IPS-18c (cell line): ENCODE data around the gene ARHGAP9.

ENCODE experiments used
- H3K4me3 ChIP-seq: 2 replicates; pipeline ENCODE4 v1.7.0; 2013; ENCODE audit warnings: low read depth, mild to moderate bottlenecking, low read length, moderate library complexity; ENCODE audit not compliant: insufficient read depth
- H3K9me3 ChIP-seq: one replicate; pipeline ENCODE4 v1.6.1; 2013; ENCODE audit warnings: mild to moderate bottlenecking, low read length, moderate library complexity; ENCODE audit not compliant: control insufficient read depth, insufficient read depth

ARHGAP9 gene

GRCh38 chr12:57467915-57468314, 11.8 kb downstream of the ARHGAP9 start:
- no peaks in the 10 kb centered on the region for H3K9me3 ChIP-seq
- no peak overlapping the region for H3K4me3 ChIP-seq

GRCh38 chr12:57467212-57467874, 12.3 kb downstream of the ARHGAP9 start:
- H3K9me3 ChIP-seq, result no peaks in the 10 kb centered on the region
- no peak overlapping the region for H3K4me3 ChIP-seq

- Histone ChIP-seq H3K9me3 (no peaks in the 10 kb centered on the region), H3K4me3 (no peak overlapping the region)
These were observed 13.7 kb downstream of the ARHGAP9 start for GRCh38 chr12:57465747-57466505.

GRCh38 chr12:57465030-57465746, 14.5 kb downstream of the ARHGAP9 start:
- Histone ChIP-seq H3K4me3 (no peak overlapping the region), H3K9me3 (no peaks in the 10 kb centered on the region)

GRCh38 chr12:57464569-57464968, 15.1 kb downstream of the ARHGAP9 start:
- Histone ChIP-seq H3K9me3 (no peaks in the 10 kb centered on the region), H3K4me3 (no peak overlapping the region)

- H3K4me3 ChIP-seq, result 0 out of 2 replicates have a peak overlapping the region, but pooled peaks have one; percentile 64
- H3K9me3 ChIP-seq, result no peaks in the 10 kb centered on the region
These were observed 16.8 kb downstream of the ARHGAP9 start for GRCh38 chr12:57462912-57463253.

- Histone ChIP-seq H3K4me3 (peak overlapping the region; percentile 64), H3K9me3 (no peaks in the 10 kb centered on the region)
These were observed 17.3 kb downstream of the ARHGAP9 start for GRCh38 chr12:57462251-57462911.

GRCh38 chr12:57461917-57462250, 17.8 kb downstream of the ARHGAP9 start:
- H3K9me3 ChIP-seq, result no peaks in the 10 kb centered on the region
- H3K4me3 ChIP-seq, result peak overlapping the region; percentile 64

GRCh38 chr12:57461276-57461916, 18.3 kb downstream of the ARHGAP9 start:
- Histone ChIP-seq H3K4me3 (peak overlapping the region; percentile 64), H3K9me3 (no peaks in the 10 kb centered on the region)

GRCh38 chr12:57460841-57461275, 18.8 kb downstream of the ARHGAP9 start:
- Histone ChIP-seq H3K9me3 (no peaks in the 10 kb centered on the region), H3K4me3 (peak overlapping the region; percentile 64)

- Histone ChIP-seq H3K9me3 (no peaks in the 10 kb centered on the region), H3K4me3 (peak overlapping the region; percentile 64)
These were observed 19.2 kb downstream of the ARHGAP9 start for GRCh38 chr12:57460468-57460784.

GRCh38 chr12:57459750-57460467, 19.8 kb downstream of the ARHGAP9 start, which contains the start of gene GLI1:
GLI1 (plus strand) TSS chr12:57459785; CDS start chr12:57463692, 3,907 bp downstream.
- Histone ChIP-seq H3K4me3 (peak within 1 kb of the TSS; percentile 80), H3K9me3 (no peaks in the 10 kb centered on the region)

GRCh38 chr12:57459055-57459749, 20.5 kb downstream of the ARHGAP9 start:
- Histone ChIP-seq H3K4me3 (peak overlapping the region; percentile 80), H3K9me3 (no peaks in the 10 kb centered on the region)

- peak overlapping the region; percentile 80 for H3K4me3 ChIP-seq
These were observed 21.0 kb downstream of the ARHGAP9 start for GRCh38 chr12:57458665-57459054.

GRCh38 chr12:57456737-57457490, 22.8 kb downstream of the ARHGAP9 start:
- Histone ChIP-seq H3K4me3 (no peak overlapping the region), H3K9me3 (no peaks in the 10 kb centered on the region)

More at GRCh38 chr12:57458665-57459054, 21.0 kb downstream of the ARHGAP9 start:
- no peaks in the 10 kb centered on the region for H3K9me3 ChIP-seq
